Testis (tissue), 3 donors: ENCODE results near the gene BRD4. TPM values are rescaled to one million over a fixed set of nuclear protein-coding genes. Genes with fewer than 3 reads are reported as not detected.
A peak's percentile ranks its signal among the peaks of the same experiment; 100 is the strongest.

Experiments used
- DNase-seq: peaks from one replicate; pipeline ENCODE4 v3.0.0-alpha.2; 2019
- H3K27ac ChIP-seq, 2 donors: fragments of 200-600 bp; sonication (generic); one replicate each; pipeline ENCODE4 v1.5.1; 2019
- H3K27me3 ChIP-seq: fragments of 200-600 bp; sonication (generic); one replicate; pipeline ENCODE4 v1.5.1; 2019
- H3K36me3 ChIP-seq: fragments of 200-600 bp; sonication (generic); one replicate; pipeline ENCODE4 v1.5.1; 2017; ENCODE audit warnings: low read depth; ENCODE audit errors: missing control alignments
- H3K4me1 ChIP-seq: fragments of 200-600 bp; sonication (generic); one replicate; pipeline ENCODE4 v1.5.1; 2019
- H3K4me3 ChIP-seq, 2 donors: fragments of 200-600 bp; sonication (generic); one replicate each; pipeline ENCODE4 v1.5.1; 2017 to 2019
- H3K9me3 ChIP-seq: fragments of 200-600 bp; sonication (generic); one replicate; pipeline ENCODE4 v1.5.1; 2017
- POLR2A ChIP-seq: fragments of 450-650 bp; IDR thresholded peaks from one replicate; pipeline ENCODE4 v1.6.1; 2017; ENCODE audit warnings: antibody characterized with exemption, mild to moderate bottlenecking, moderate library complexity
- WGBS, 2 donors: methylation state at CpG; one replicate each; pipeline ENCODE4 v1.1.5; 2018; 5-methylcytosine and 5-hydroxymethylcytosine counted together
- intact Hi-C: fragments of 100-400 bp; cut with DNase I; formaldehyde crosslinking; loops from one replicate; pipeline ENCODE4 v1.15.1; 2023; ENCODE audit warnings: low total_unique reads
- polyA plus RNA-seq: library from polyadenylated mRNA; stranded (reverse); fragments of 350-450 nt; fragmentation: Illumina TruSeq; extraction: RNeasy Lipid Tissue Mini Kit (QIAGEN cat#74804); gene quantifications from one replicate; pipeline ENCODE4 v1.2.3, GENCODE V29; 2014; ENCODE audit warnings: low read depth, low replicate concordance; ENCODE audit not compliant: insufficient read depth
- total RNA-seq, 2 donors: library from RNA; depleted of rRNA; stranded (reverse); fragments of >200 nt; gene quantifications; one replicate each; pipeline ENCODE4 v1.2.3, GENCODE V29; 2016
- TF ChIP-seq, protein P1 (sequence below), 3 experiments: fragments of 450-650 bp in 2 of 3; fragments of 200-600 bp in 1 of 3; sonication (generic) in 1 of 3; IDR thresholded peaks; one replicate each; pipeline ENCODE4 v1.5.1; 2016 to 2019; ENCODE audit warnings: antibody characterized with exemption in 3 of 3, mild to moderate bottlenecking in 2 of 3, moderate library complexity in 1 of 3

BRD4 gene
- total and polyA plus RNA-seq, 3 donors from 2014 or later = 59.2 to 109 (median 106) TPM

DNA sequence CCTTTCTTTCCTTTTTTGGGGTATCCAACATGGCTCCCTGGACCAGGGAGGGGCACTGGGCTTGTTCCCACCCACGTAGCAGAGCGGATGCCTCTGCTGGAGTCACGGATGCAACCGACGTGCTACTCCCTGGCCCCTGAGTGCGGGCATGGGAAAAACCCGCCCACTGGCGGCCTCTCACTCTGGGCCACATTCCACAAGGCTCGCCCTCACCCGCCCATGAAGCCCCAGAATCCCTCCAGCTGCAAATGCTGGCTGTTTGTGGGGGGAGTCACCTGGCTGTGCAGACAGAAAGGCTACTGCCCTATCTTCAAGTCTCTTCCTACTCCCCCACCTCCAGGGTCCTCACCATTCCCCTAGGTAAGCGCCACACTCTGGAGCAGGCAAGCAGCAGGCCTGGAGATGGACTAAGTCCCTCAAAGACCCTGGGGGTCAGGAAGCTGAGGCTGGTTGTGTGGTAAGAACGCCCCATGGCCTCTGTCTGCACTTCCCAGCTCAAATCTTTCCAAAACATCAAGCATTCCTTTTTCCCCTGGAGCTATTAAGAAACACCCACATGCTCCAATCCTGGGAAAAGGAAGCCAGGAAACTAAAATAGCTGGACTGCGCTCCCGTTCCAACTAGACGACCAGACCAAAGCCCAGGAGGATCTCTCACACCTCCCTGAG is 82.2 kb downstream of the BRD4 start:
- 21 to 51% methylated on average over 10 to 13 of the region's 15 CpGs for WGBS, 2 donors
- peak; percentile 61 for DNase-seq
- Histone ChIP-seq H3K27me3 (no peaks in the 10 kb centered on the region), H3K27ac (peak overlapping the region; percentile 64 to 82), H3K4me1 (peaks cover 82% of the 10 kb centered on the region), H3K4me3 (no peak overlapping the region), H3K36me3 (no peaks in the 10 kb centered on the region), H3K9me3 (no peaks in the 10 kb centered on the region)
- intact Hi-C loops = loop anchor here (10.0 kb wide), 1 partner anchor 125 kb away; the partner anchor contains the start of gene AKAP8
- TF ChIP-seq POLR2A = no peak
- TF ChIP-seq, protein P1, sequence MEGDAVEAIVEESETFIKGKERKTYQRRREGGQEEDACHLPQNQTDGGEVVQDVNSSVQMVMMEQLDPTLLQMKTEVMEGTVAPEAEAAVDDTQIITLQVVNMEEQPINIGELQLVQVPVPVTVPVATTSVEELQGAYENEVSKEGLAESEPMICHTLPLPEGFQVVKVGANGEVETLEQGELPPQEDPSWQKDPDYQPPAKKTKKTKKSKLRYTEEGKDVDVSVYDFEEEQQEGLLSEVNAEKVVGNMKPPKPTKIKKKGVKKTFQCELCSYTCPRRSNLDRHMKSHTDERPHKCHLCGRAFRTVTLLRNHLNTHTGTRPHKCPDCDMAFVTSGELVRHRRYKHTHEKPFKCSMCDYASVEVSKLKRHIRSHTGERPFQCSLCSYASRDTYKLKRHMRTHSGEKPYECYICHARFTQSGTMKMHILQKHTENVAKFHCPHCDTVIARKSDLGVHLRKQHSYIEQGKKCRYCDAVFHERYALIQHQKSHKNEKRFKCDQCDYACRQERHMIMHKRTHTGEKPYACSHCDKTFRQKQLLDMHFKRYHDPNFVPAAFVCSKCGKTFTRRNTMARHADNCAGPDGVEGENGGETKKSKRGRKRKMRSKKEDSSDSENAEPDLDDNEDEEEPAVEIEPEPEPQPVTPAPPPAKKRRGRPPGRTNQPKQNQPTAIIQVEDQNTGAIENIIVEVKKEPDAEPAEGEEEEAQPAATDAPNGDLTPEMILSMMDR (IDR thresholded peaks at IDR 0.05) = no peak

DNA sequence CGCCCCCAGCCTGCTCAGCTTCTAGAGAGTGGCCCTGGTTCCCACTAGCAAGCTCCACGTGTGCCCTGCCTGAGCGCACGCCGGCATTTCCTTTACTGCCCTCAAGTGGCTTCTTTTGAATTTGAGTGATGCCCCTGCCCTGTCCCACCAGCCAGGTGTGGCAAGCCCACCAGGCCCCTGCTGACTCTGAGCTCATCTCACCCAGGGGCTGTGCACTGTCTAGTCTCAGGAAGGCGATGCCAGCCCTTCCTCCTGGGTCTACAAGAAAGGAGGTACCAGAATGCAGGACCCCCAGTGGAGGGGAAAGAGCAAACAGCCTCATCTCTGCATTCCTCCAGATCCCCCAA is 82.8 kb downstream of the BRD4 start:
- H3K4me3 ChIP-seq = no peak overlapping the region
- intact Hi-C loops = no loop called here
- peak overlapping the region; percentile 64 to 82 for H3K27ac ChIP-seq
- no peaks in the 10 kb centered on the region for H3K9me3 ChIP-seq
- WGBS, 2 donors = 66 to 71% methylated on average over 6 of the region's 6 CpGs
- no peak for DNase-seq
- no peak for TF ChIP-seq POLR2A
- TF ChIP-seq, protein P1 (IDR thresholded peaks at IDR 0.05) = no peak
- H3K36me3 ChIP-seq = peaks cover 3% of the 10 kb centered on the region
- H3K27me3 ChIP-seq = no peaks in the 10 kb centered on the region
- peaks cover 82% of the 10 kb centered on the region for H3K4me1 ChIP-seq

- Histone ChIP-seq H3K27me3 (no peaks in the 10 kb centered on the region), H3K4me1 (peaks cover 76% of the 10 kb centered on the region), H3K9me3 (no peaks in the 10 kb centered on the region), H3K27ac (peak overlapping the region; percentile 80 to 82), H3K4me3 (no peak overlapping the region), H3K36me3 (peaks cover 3% of the 10 kb centered on the region)
- intact Hi-C loops = no loop called here
- no peak for TF ChIP-seq POLR2A
- WGBS, 2 donors = 42 to 48% methylated on average over 16 to 18 of the region's 19 CpGs
- peak; percentile 81 for DNase-seq
Observed at GRCh38 chr19:15248648-15249527, 83.5 kb downstream of the BRD4 start.

GRCh38 chr19:15248106-15248505 is 84.2 kb downstream of the BRD4 start:
- Histone ChIP-seq H3K36me3 (peaks cover 3% of the 10 kb centered on the region), H3K9me3 (no peaks in the 10 kb centered on the region), H3K27ac (peak overlapping the region; percentile 80 to 82), H3K4me1 (peaks cover 68% of the 10 kb centered on the region), H3K27me3 (no peaks in the 10 kb centered on the region), H3K4me3 (no peak overlapping the region)
- WGBS, 2 donors = 62 to 69% methylated on average over 5 of the region's 5 CpGs
- TF ChIP-seq, protein P1 (IDR thresholded peaks at IDR 0.05) = no peak
- no peak for TF ChIP-seq POLR2A
- DNase-seq = no peak
- intact Hi-C loops = no loop called here
